ENCODE data around the gene GRIK3.

GRIK3 gene

GRCh38 chr1:37042506-37042905 is 8.2 kb upstream of the GRIK3 start:
- DNase-seq, result no peak

GRCh38 chr1:37041483-37041882 is 7.2 kb upstream of the GRIK3 start:
- no peak for DNase-seq

GRCh38 chr1:37040773-37041172 is 6.5 kb upstream of the GRIK3 start:
- DNase-seq, result no peak

GRCh38 chr1:37040261-37040660 is 5.9 kb upstream of the GRIK3 start:
- DNase-seq, result no peak

- DNase-seq, result peak; percentile 23
Measured at GRCh38 chr1:37038227-37039093, 4.1 kb upstream of the GRIK3 start.

GRCh38 chr1:37037690-37038089 is 3.4 kb upstream of the GRIK3 start:
- no peak for DNase-seq

- no peak for DNase-seq
Measured at GRCh38 chr1:37036667-37037053, 2.3 kb upstream of the GRIK3 start.

GRCh38 chr1:37035796-37036666 is 1.7 kb upstream of the GRIK3 start:
- DNase-seq, result no peak

GRCh38 chr1:37035014-37035691 is 838 bp upstream of the GRIK3 start:
- no peak for DNase-seq

- no peak for DNase-seq
Measured at GRCh38 chr1:37033355-37034101, 787 bp downstream of the GRIK3 start.

GRCh38 chr1:37032660-37033354 is 1.5 kb downstream of the GRIK3 start:
- DNase-seq, result no peak

GRCh38 chr1:37031871-37032270 is 2.4 kb downstream of the GRIK3 start:
- no peak for DNase-seq

- DNase-seq, result no peak
Measured at GRCh38 chr1:37031429-37031828, 2.9 kb downstream of the GRIK3 start.

- no peak for DNase-seq
Measured at GRCh38 chr1:37028981-37029617, 5.2 kb downstream of the GRIK3 start.

GRCh38 chr1:37021502-37021901 is 12.8 kb downstream of the GRIK3 start:
- DNase-seq, result no peak

- no peak for DNase-seq
Measured at GRCh38 chr1:37020653-37021277, 13.6 kb downstream of the GRIK3 start.

GRCh38 chr1:37018510-37018909 is 15.8 kb downstream of the GRIK3 start:
- DNase-seq, result no peak

GRCh38 chr1:37017720-37018119 is 16.6 kb downstream of the GRIK3 start:
- no peak for DNase-seq

GRCh38 chr1:37016121-37016520 is 18.2 kb downstream of the GRIK3 start:
- no peak for DNase-seq

- no peak for DNase-seq
Measured at GRCh38 chr1:37015713-37016112, 18.6 kb downstream of the GRIK3 start.

- no peak for DNase-seq
Measured at GRCh38 chr1:37012226-37012625, 22.1 kb downstream of the GRIK3 start.

Measured in NCI-H1694 treated with DMSO at 0.1 percent for 48 hours (cell line).